HT1080 (cell line): ENCODE data around the gene PRR14L. TPM values are rescaled to one million over a fixed set of nuclear protein-coding genes. Genes with fewer than 3 reads are reported as not detected.

Experiments used
- DNase-seq: peaks from one replicate; pipeline ENCODE4 v3.0.0-alpha.2; 2015; ENCODE audit warnings: low read depth
- small RNA-seq: library from RNA; depleted of rRNA; stranded (forward); fragments of <200 nt; gene quantifications from one replicate; pipeline ENCODE3, GENCODE V24; 2014
- total RNA-seq: library from RNA; depleted of rRNA; stranded (reverse); fragments of >200 nt; shearing (Covaris generic); gene quantifications from 2 replicates; pipeline ENCODE4 v1.2.3, GENCODE V29; 2014; rRNA removed

PRR14L gene
- total RNA-seq, 1 experiment from 2014 or later, result 13.5 TPM

DNA sequence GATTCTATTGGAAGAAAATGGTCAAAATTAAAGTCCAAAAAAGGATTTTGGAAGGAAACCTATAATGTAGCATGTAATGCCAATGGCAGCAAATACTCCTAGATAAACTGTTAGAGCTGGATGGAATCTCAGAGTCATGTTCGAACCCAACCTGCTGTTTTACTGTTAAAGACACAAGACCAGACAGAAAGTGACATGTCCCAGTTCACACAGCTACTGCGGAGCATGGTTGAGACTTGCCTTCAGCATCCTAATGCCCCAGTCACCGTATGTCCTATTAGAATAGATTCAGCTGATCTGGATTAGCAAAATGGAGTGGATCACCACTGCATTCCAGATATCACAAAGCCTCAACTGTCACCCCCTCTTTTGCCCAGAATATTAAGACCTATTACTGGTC lies 102.9 kb downstream of the PRR14L start:
- no peak for DNase-seq

GRCh38 chr22:31646186-31647019 lies 103.5 kb downstream of the PRR14L start:
- DNase-seq, result peak; percentile 95

DNA sequence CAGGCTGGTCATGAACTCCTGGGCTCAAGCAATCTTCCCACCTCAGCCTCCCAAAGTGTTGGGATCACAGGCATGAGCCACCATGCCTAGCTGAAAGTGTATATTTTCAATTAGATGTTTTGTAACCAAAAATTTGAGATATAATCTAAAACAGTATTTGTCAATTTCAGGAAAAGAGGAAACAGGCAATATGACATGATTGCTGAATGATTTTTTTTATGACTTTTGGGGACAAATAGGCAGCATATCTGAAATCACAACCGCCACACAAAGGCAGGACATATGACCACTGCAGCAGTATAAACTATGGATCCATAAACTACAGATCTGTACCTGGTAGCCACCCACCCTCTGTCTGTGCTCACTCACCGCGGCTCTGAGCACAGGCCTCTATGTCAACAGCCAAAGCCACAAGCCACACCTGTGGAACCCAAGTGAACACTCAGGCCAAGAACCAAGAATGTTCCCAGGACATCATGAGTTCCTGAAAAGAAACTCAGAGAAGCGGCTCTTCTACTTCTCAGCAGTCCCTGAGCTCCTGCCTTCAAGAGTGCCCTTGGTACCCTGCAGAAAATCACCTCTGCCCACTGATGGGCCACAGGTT lies 110.4 kb downstream of the PRR14L start:
- DNase-seq, result no peak

DNA sequence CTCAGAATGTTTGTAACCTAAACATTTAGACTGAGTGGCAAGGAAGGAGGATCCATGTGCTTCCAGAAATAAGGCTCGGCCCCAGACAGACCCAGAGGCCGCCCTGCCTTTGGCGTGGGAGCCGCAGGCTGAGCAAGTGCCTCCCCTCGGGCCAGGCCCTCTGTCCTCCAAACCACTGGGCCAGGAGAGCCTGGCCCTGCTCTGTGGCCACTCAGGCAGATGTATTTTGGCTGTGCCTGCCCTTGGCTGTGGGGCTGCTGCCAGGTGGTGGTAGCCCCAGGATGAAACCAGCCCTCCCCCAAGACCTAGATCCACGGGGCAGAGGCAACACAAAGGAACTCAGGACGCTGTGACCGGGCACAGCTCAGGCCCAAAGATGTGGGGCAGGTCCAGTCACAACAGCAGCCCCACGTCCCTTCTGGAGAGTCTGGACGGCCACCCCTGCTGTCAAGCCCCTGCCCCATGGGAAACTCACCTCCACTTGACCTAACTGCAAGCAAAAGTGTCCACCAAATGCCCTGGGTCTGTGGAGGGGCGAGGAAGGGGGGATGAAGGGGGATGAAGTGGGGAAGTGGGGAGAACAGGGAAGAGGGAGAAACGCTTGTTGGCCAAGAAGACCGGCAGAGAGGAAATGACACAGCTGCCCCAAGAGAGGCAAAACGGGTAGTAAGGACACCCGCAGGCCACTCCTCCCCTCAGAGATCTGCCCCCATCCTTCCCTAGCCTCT lies 111.9 kb downstream of the PRR14L start:
- DNase-seq, result peak; percentile 56

GRCh38 chr22:31637447-31637890 lies 112.5 kb downstream of the PRR14L start:
- no peak for DNase-seq

DNA sequence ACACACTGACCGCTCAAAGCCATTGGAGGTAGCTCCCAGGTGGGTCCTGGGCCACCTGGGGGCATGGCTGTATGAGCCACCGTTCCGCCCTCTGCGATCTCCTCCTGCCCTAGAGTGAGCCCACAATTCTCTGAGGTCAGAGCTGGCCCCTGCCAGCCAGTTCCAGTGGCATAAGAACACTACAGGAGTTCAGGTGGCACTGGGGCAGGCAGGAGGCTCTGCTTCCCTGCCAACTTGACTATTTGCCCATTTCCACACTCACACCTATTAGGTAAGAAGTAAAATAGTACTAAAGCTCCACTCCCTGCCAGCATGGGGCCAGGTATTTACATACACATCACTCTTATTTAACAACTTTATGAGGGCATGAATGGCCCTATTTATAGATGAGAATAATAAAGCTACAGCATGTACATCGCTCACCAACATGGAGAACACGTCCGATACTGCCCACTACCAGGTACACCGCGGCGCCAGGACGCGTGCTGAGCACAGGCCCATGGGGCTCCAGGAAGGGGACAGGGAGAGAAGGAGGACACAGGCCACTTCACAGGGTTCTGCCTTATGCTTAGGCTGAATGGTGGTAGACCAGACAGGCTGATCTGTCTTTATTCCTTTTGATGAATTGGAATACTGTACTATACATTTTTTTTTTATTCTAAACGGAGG lies 114.2 kb downstream of the PRR14L start:
- no peak for DNase-seq

- DNase-seq, result no peak
Observed at GRCh38 chr22:31631436-31631835, 118.5 kb downstream of the PRR14L start.

Small RNA genes within 50 kb of the gene (small RNA-seq; reads per million reads assigned to genes)
- gene RN7SL20P, result not detected

Other genes with a start within 250 kb of the PRR14L start
- 49.1 and 52.2 TPM in 2 replicates for gene PISD, start 87.9 kb downstream of the PRR14L start, total RNA-seq
- 7.4 and 8.7 TPM in 2 replicates for gene DEPDC5, start 3.9 kb upstream of the PRR14L start, total RNA-seq
- 161 and 183 TPM in 2 replicates for gene YWHAH, start 194.4 kb upstream of the PRR14L start, total RNA-seq